HepG2 (cell line): ENCODE measurements around the gene KLHL5. TPM values are rescaled to one million over a fixed set of nuclear protein-coding genes. Genes with fewer than 3 reads are reported as not detected.

ENCODE experiments used
- AKNA ChIP-seq: sonication (generic); formaldehyde crosslinking; IDR thresholded peaks from 2 replicates; pipeline ENCODE4 v1.4.0; 2020; ENCODE audit warnings: missing genetic modification reagents, borderline replicate concordance
- CCAR2 ChIP-seq: fragments of 200-400 bp; formaldehyde crosslinking; optimal IDR thresholded peaks from 2 replicates; pipeline ENCODE3; 2018; ENCODE audit warnings: low read depth, mild to moderate bottlenecking, low read length, moderate library complexity
- FOXJ3 ChIP-seq: sonication (generic); formaldehyde crosslinking; IDR thresholded peaks from 2 replicates; pipeline ENCODE4 v1.4.0; 2020; ENCODE audit warnings: missing genetic modification reagents, mild to moderate bottlenecking, borderline replicate concordance
- GATAD1 ChIP-seq: IDR thresholded peaks from 2 replicates; pipeline ENCODE4 v1.6.1; 2016; ENCODE audit warnings: missing genetic modification reagents, missing compliant biosample characterization
- ISX ChIP-seq: sonication (generic); formaldehyde crosslinking; conservative IDR thresholded peaks from 2 replicates; pipeline ENCODE4 v1.5.0; 2020; ENCODE audit warnings: missing genetic modification reagents
- LBX2 ChIP-seq: sonication (generic); formaldehyde crosslinking; IDR thresholded peaks from 2 replicates; pipeline ENCODE4 v1.5.0; 2020; ENCODE audit warnings: missing genetic modification reagents, mild to moderate bottlenecking, borderline replicate concordance
- MEF2D ChIP-seq: sonication (generic); formaldehyde crosslinking; IDR thresholded peaks from 2 replicates; pipeline ENCODE4 v1.5.1; 2020; ENCODE audit warnings: mild to moderate bottlenecking, missing genetic modification reagents
- NR2C2 ChIP-seq: sonication (generic); formaldehyde crosslinking; IDR thresholded peaks from 2 replicates; pipeline ENCODE4 v1.4.0; 2020; ENCODE audit warnings: missing genetic modification reagents, mild to moderate bottlenecking, moderate library complexity, borderline replicate concordance
- PREB ChIP-seq: sonication (generic); formaldehyde crosslinking; IDR thresholded peaks from 2 replicates; pipeline ENCODE4 v1.4.0; 2020; ENCODE audit warnings: missing genetic modification reagents
- SKIL ChIP-seq: sonication (generic); formaldehyde crosslinking; IDR thresholded peaks from 2 replicates; pipeline ENCODE4 v1.8.0; 2022; ENCODE audit warnings: missing genetic modification reagents, mild to moderate bottlenecking, moderate library complexity, borderline replicate concordance
- SRSF1 ChIP-seq: fragments of 200-400 bp; formaldehyde crosslinking; optimal IDR thresholded peaks from 2 replicates; pipeline ENCODE3; 2017; ENCODE audit warnings: mild to moderate bottlenecking, low read depth, low read length, moderate library complexity
- SRY ChIP-seq: sonication (generic); formaldehyde crosslinking; IDR thresholded peaks from 2 replicates; pipeline ENCODE4 v1.8.0; 2022; ENCODE audit warnings: mild to moderate bottlenecking, missing genetic modification reagents
- THAP11 ChIP-seq: IDR thresholded peaks from 2 replicates; pipeline ENCODE4 v1.6.1; 2016; ENCODE audit warnings: missing biosample characterization, missing genetic modification reagents
- TIGD3 ChIP-seq: sonication (generic); formaldehyde crosslinking; IDR thresholded peaks from 2 replicates; pipeline ENCODE4 v1.5.1; 2020; ENCODE audit warnings: mild to moderate bottlenecking, missing genetic modification reagents, borderline replicate concordance
- ZNF34 ChIP-seq: sonication (generic); formaldehyde crosslinking; IDR thresholded peaks from 2 replicates; pipeline ENCODE4 v1.4.0; 2020; ENCODE audit warnings: mild to moderate bottlenecking, missing genetic modification reagents, borderline replicate concordance
- ZNF570 ChIP-seq: sonication (generic); formaldehyde crosslinking; IDR thresholded peaks from 2 replicates; pipeline ENCODE4 v1.4.0; 2020; ENCODE audit warnings: mild to moderate bottlenecking, missing genetic modification reagents, borderline replicate concordance
- ZNF614 ChIP-seq: IDR thresholded peaks from 2 replicates; pipeline ENCODE4 v1.6.1; 2018; ENCODE audit warnings: missing biosample characterization, missing genetic modification reagents, inconsistent platforms, borderline replicate concordance
- ZNF75D ChIP-seq: sonication (generic); formaldehyde crosslinking; IDR thresholded peaks from 2 replicates; pipeline ENCODE4 v1.8.1; 2023; ENCODE audit warnings: missing genetic modification reagents, mild to moderate bottlenecking, borderline replicate concordance
- ZNF768 ChIP-seq: sonication (generic); formaldehyde crosslinking; IDR thresholded peaks from 2 replicates; pipeline ENCODE4 v1.4.0; 2020; ENCODE audit warnings: missing genetic modification reagents
- ZSCAN29 ChIP-seq: sonication (generic); formaldehyde crosslinking; conservative IDR thresholded peaks from 2 replicates; pipeline ENCODE4 v1.4.0; 2020; ENCODE audit warnings: mild to moderate bottlenecking, missing genetic modification reagents
- polyA plus RNA-seq, 8 experiments: library from polyadenylated mRNA; depleted of rRNA in 3 of 8; stranded (reverse) in 7 of 8; unstranded in 1 of 8; fragments of >200 nt; fragmentation: Illumina TruSeq in 4 of 8; extraction: Trizol in 4 of 8; gene quantifications; 2 replicates each; pipeline versions ENCODE4 v1.2.1 to v1.2.3, GENCODE V29; 2011 to 2016; ENCODE audit warnings: low read depth in 4 of 8, missing spikeins in 1 of 8, mixed read lengths in 1 of 8; ENCODE audit not compliant: insufficient read depth in 1 of 8
- total RNA-seq, 5 experiments: library from RNA; depleted of rRNA; stranded (reverse); fragments of >200 nt; fragmentation: Illumina TruSeq; extraction: Trizol; gene quantifications; 2 replicates each; pipeline ENCODE4 v1.2.3, GENCODE V29; 2016; ENCODE audit warnings: low read depth in 1 of 5

The KLHL5 gene
- total and polyA plus RNA-seq, 2 of the 13 experiments (the other 11 are each of a cell fraction or from before 2014, with no cell fraction given) = 36.2 to 38.7 TPM

- TF ChIP-seq ZSCAN29 (CRISPR knock-in tag) (no peak), CCAR2 (no peak), AKNA (CRISPR knock-in tag) (no peak), GATAD1 (CRISPR knock-in tag) (no peak), ZNF75D (no peak), SRSF1 (no peak), SRY (CRISPR knock-in tag) (no peak), SKIL (peak; percentile 69), MEF2D (no peak), FOXJ3 (CRISPR knock-in tag) (no peak), NR2C2 (CRISPR knock-in tag) (peak; percentile 48), THAP11 (no peak), PREB (CRISPR knock-in tag) (no peak), ZNF570 (CRISPR knock-in tag) (no peak), ZNF614 (CRISPR knock-in tag) (no peak), ZNF768 (CRISPR knock-in tag) (no peak), TIGD3 (CRISPR knock-in tag) (no peak), ISX (CRISPR knock-in tag) (no peak), ZNF34 (CRISPR knock-in tag) (no peak), LBX2 (CRISPR knock-in tag) (no peak)
These were observed 17.6 kb upstream of the KLHL5 start (continued) for GRCh38 chr4:39044364-39044955.
